Choroid plexus epithelial cell (primary cell): ENCODE measurements around the gene POLR1H.
"Not testable (repeated sequence)": the region's sequence is repeated elsewhere in the genome, so short reads cannot be mapped to it uniquely, and the experiment has no call there.

Experiments used
- DNase-seq: peaks from one replicate; pipeline ENCODE4 v3.0.0-alpha.2; 2010; ENCODE audit warnings: low read depth
- H3K4me3 ChIP-seq: 2 replicates; pipeline ENCODE4 v1.5.1; 2011; ENCODE audit warnings: low read depth, mild to moderate bottlenecking, control low read depth, low read length, moderate library complexity
- CTCF ChIP-seq: conservative IDR thresholded peaks from 2 replicates; pipeline ENCODE4 v1.5.1; 2011; ENCODE audit warnings: low read depth, mild to moderate bottlenecking, control low read depth, inconsistent platforms, low read length, moderate library complexity

The POLR1H gene

DNA sequence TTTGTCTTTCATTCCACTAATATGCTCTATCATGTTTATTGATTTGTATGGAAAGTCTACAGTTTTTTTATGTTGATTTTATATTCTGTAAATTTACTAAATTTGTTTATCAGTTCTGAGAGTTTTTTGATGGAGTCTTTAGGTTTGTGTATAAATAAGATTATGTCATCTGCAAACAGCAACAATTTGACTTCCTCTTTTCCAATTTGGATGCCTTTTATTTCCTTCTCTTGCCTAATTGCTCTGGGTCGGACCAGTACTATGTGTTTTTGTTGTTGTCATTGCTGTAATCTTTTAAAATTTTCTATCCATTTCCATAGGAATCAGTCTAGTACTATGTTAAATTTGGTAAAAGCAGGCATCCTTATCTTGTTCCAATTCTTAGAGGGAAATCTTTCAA, 31.5 kb upstream of the POLR1H start:
- no peak for TF ChIP-seq CTCF
- H3K4me3 ChIP-seq = no peak overlapping the region
- no peak for DNase-seq

GRCh38 chr6:30031381-30031780, 29.7 kb upstream of the POLR1H start:
- DNase-seq = no peak
- no peak for TF ChIP-seq CTCF
- H3K4me3 ChIP-seq = no peak overlapping the region

DNA sequence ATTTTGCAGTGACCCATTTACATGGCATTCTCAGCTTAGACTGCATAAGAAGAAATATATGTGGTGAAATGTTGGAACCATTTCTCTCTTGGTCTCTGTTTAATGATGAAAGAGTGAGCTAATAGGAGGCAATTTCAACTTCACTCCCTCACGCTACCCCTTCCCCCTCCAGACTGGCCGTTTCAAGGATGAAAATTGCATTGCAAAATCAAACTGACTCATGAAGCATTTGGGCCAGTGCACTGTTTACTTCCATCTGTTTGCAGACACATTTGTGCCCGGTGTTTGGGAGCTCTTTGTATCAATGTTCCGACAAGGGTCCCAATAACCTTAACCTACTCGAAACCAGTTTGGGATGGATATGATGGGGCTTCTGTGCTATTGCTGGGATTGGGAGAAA, 27.6 kb upstream of the POLR1H start:
- H3K4me3 ChIP-seq = not testable (repeated sequence)
- peak; percentile 59 for DNase-seq

DNA sequence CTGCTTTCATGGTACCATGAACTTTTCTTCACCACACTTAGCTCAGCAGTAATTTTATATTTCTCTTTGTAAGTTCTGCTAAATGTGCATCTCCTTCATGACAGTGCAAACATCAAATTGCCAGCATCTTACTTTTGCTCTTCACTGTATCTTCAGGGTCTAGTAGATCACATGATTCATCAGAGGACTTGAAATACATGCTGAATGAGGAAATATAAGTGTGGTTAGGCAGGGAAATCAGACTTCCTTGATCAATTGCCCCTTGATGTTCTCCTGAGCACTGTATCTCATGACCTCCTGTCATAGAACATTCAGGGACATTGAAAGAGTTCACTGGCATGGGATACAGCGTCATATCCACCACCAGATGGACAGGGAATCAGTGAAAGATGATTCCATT, 25.3 kb upstream of the POLR1H start:
- TF ChIP-seq CTCF = no peak
- no peak overlapping the region for H3K4me3 ChIP-seq
- DNase-seq = no peak

DNA sequence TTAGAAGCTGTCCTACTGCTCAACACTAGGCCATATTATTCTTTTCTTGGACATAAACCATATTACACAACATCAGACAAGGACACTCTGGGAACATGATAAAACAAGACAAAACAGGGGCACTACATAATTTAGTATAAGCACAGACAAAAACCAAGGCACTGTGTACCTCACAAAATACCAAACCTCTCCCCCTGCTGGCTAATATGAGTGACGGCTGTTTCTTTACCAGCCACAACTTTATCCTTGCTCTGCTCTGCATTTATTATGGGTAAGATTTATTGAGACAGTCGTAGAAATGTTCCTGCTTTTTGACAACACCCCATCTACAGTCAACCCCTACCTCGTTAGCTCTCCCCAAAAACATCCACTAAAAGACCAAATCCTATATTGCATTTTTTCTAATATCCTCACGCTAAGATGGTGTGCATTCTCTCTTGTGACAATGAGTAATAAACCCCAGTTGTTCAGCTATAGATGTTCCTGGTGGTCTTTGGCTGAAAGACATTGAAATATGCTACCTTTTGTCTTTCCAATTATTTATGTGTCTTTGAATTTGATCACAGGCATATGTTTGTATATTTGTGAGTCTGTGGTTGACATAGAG, 23.8 kb upstream of the POLR1H start:
- H3K4me3 ChIP-seq = no peak overlapping the region
- peak; percentile 72 for TF ChIP-seq CTCF
- peak; percentile 49 for DNase-seq

DNA sequence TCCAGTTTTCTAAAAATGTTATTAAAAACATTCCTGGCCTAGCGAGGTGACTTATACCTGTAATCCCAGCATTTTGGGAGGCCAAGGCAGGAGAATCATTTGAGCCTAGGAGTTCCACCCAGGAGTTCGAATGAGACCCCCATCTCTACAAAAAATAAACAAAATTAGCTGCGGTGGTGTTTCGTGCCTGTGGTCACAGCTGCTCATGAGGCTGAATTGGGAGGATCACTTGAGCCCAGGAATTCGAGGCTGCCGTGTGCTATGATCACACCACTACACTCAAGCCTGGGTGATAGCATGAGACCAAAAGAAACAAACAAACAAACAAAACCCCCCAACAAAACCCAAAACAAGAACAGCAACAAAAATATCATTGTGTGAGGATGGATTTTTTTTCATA, 19.8 kb upstream of the POLR1H start:
- no peak for DNase-seq

DNA sequence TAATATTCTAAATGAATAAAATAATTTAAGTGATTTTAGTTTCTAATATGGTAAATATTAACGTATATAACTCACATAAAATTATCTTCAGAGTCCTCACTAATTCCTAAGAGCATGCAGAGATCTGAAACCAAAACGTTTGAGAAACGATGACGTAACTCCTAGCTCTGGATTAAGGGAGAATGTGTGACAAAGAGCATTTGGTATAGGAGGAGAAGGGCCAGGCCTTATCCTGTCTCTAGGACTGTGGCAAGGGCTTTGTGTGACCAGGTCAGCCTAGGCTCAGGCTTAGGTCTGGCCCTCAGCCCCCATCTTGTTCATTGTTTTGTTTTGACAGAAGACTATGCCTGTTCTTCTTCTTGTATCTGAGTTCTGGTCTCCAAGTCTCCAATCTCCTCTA, 19.2 kb upstream of the POLR1H start:
- no peak for TF ChIP-seq CTCF
- H3K4me3 ChIP-seq = no peak overlapping the region
- DNase-seq = peak; percentile 10

More for the DNA sequence above, 19.8 kb upstream of the POLR1H start:
- no peak for TF ChIP-seq CTCF
- no peak overlapping the region for H3K4me3 ChIP-seq
